Measurements from ENCODE around the gene GFI1. TPM values are rescaled to one million over a fixed set of nuclear protein-coding genes. Genes with fewer than 3 reads are reported as not detected.

Gene GFI1
- total RNA-seq, 1 experiment from 2014 or later, result 3.7 TPM

Other genes starting within 250 kb of the GFI1 start
- 13.7 and 14.4 TPM in 2 replicates for gene GLMN, start 187.9 kb downstream of the GFI1 start, total RNA-seq (2014; rRNA removed; shearing (Covaris generic))
- gene RPAP2, start 187.9 kb downstream of the GFI1 start, total RNA-seq (2014; rRNA removed; shearing (Covaris generic)), result 6.1 and 12.4 TPM in 2 replicates

Data from HT1080 (cell line).